Middle frontal gyrus (tissue), 1 donor: Measurements from ENCODE around the gene ICAM4.
"Not testable (repeated sequence)": the region's sequence is repeated elsewhere in the genome, so short reads cannot be mapped to it uniquely, and the experiment has no call there.

ENCODE experiments used
- DNase-seq: peaks from one replicate; pipeline ENCODE4 v3.0.0-alpha.2; 2015; ENCODE audit warnings: low spot score; ENCODE audit errors: extremely low spot score

The ICAM4 gene, protein sequence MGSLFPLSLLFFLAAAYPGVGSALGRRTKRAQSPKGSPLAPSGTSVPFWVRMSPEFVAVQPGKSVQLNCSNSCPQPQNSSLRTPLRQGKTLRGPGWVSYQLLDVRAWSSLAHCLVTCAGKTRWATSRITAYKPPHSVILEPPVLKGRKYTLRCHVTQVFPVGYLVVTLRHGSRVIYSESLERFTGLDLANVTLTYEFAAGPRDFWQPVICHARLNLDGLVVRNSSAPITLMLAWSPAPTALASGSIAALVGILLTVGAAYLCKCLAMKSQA

GRCh38 chr19:10286803-10287737 is at the start of gene ICAM4:
TSS of gene ICAM4 (plus strand) at chr19:10286955. CDS start at chr19:10287013, 58 bp downstream.
- no peak for DNase-seq

DNA sequence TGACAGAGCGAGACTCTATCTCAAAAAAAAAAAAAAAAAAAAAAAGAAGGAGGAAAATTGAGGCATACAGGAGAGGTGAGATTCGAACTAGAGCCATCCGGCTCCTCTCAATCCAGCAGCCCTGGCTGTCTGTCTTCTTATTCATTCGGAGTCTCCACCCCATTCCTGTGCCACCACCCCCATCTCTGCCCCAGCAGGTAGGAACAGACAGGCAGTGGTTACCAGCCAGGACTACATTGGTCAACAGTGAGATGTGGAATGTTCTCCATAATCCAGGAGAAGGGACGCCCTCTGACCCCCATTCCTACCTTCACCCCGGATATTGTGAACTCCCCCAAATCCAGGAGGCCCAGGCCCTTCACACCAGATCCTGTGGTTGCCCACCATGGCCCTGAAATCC is 49.1 kb upstream of the ICAM4 start:
- no peak for DNase-seq

- no peak for DNase-seq
Measured at GRCh38 chr19:10238172-10238783, 48.5 kb upstream of the ICAM4 start.

DNA sequence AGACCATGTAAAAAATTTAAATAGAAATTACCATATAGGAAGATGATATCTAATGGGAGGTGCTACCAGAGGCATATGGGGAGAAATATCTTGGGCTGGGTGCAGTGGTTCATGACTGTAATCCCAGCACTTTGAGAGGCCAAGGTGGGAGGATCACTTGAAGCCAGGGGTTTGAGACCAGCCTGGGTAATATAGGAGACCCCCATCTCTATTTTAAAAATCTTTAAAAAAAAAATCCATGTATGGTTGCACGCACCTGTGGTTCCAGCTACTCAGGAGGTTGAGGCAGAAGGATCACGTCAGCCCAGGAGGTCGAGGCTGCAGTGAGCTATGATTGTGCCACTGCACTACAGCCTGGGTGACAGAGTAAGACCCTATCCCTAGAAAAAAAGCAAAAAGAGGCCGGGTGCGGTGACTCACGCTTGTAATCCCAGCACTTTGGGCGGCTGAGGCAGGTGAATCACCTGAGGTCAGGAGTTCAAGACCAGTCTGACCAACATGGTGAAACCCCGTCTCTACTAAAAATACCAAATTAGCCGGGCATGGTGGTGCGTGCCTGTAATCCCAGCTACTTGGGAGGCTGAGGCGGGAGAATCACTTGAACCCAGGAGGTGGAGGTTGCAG is 44.8 kb upstream of the ICAM4 start:
- not testable (repeated sequence) for DNase-seq

DNA sequence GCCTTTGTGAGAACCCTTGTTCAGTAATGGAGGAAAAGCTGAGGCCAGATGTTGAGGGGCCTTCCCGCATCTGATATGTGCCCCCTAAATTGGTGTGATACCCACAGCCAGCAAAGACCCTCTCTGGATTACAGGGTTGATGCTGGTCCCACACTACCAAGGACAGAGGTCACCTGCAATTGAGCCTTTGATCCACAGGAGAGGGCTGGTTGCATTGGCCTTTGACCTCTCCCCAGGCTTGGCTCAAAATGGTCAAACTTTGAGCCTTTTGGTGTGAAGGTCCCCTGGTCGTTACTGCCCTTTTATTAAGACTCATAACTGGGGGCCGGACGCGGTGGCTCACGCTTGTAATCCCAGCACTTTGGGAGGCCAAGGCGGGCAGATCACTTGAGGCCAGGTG is 43.1 kb upstream of the ICAM4 start:
- DNase-seq = no peak

DNA sequence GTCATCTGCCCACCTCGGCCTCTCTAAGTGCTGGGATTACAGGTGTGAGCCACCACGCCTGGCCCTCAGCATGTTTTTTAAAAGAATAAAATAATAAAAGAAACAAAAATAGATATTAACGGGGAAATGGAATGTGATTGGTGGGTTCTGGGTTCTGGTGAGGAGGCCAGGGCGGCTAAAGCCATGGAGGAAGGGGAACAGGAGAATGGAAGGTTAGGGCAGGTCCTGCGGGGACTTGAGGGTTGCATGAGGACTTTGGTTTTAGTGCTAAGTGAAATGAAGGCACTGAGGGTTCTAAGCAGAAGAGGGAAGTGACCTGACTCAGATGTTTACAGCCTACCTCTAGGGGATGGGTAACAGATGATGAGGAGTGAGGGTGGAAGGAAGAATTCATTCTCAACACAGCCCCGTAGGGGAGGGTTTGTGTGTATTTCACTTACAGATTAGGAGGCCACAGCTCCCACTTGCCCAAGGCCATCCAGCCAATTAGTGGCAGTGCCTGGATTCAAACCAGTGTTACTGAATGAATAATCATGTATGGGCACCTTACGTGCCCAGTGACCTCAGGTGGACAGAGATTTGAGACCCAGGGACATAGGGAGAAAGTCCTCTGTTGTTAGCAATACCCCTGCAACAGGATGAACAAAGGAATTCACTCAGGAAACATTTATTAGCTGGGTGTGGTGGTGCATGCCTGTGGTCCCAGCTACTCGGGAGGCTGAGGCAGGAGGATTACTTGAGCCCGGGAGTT is 41.4 kb upstream of the ICAM4 start:
- no peak for DNase-seq

GRCh38 chr19:10246511-10246910 is 40.2 kb upstream of the ICAM4 start:
- DNase-seq = no peak

DNA sequence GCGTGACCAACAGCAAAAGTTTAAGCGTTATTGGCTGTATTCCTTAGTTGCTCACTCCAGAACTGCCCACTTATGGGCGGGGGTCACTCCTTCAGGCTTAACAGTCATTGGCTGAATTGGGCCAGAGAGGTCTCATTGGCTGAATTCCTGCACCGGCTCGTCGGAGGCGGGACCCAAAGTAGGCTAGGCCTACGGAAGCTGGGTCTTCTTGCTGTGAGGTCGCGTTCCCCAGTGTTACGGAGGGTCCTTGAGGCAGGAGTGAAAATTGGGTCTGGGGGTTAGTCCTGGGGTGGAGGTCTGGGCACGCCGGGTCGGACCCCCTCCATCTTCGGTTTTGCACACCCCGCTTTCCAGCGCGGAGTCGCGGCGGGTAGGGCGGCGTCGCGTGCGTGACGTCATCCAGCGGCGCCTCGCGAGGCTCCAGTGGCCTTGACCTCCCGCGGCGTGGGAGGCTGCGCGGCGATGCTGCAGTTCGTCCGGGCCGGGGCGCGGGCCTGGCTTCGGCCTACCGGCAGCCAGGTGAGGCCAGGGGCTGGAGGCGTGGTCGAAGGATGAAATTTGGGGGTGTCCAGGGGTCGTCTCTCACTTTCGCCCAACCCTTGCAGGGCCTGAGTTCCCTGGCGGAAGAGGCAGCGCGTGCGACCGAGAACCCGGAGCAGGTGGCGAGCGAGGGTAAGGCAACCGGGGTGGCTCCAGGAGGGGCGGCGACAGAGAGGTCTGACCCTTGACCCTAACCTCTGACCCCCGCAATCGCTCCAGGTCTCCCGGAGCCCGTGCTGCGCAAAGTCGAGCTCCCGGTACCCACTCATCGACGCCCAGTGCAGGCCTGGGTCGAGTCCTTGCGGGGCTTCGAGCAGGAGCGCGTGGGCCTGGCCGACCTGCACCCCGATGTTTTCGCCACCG is 34.7 kb upstream of the ICAM4 start, which contains the start of gene MRPL4:
Gene MRPL4, plus strand, starts transcription at position 423 of the 903 bp plus-strand sequence. Its CDS starts 40 bp downstream, at position 463.
- peak; percentile 98 for DNase-seq

DNA sequence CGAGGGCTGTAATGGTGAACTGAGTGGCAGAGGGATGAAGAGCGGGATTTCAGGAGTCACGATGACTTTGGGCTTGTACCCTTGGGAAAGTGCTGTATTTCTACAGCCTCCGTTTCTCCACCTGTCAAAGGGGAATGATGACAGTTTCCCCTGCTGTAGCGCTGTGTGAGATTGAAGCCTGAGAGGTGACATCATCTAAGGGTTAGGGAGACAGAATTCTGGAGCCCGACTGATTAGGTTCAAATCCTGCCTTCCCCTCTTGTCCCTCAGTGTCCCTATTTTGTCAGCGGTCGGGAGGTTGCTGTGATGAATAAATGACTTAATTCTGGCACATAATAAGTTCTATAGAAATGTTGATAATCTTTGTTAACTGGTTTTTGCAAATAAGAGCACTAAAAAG is 34.0 kb upstream of the ICAM4 start:
- no peak for DNase-seq

DNA sequence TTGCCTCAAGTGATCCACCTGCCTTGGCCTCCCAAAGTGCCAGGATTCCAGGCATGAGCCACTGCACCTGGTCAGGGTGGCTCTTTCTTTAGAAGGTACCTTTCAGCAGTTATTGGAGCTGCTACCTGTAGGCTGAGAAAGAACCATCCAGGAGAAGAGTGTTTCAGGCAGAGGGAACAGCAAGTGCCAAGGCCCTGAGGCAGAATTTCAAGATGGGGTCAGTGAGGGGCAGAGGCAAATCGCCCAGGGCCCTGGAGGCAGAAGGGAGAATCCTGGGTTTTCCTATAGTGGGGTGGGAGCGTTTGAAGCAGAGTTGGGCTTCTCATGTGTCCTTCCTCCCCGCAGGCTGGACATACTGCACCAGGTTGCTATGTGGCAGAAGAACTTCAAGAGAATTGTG is 32.5 kb upstream of the ICAM4 start:
- DNase-seq = no peak

DNA sequence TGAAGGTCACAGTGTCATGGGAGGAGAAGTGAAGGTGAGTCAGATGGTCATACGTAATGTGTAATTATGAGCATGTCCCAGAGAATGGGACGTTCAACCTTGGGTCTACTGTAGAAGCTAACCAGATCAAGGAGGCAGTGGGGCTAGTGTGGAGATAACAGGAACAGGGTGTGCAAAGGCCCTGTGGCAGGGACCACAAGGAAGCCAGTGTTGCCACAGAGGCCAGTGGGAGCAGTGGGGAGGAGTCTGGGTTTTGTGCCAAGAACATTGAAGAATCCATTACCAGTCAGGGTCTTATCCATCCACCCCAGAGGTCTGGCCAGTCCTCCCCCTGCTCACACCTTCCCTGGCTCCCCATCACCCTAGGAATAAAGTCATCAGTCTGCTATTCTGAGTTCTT is 31.4 kb upstream of the ICAM4 start:
- no peak for DNase-seq

GRCh38 chr19:10256551-10256950 is 30.2 kb upstream of the ICAM4 start:
- no peak for DNase-seq

DNA sequence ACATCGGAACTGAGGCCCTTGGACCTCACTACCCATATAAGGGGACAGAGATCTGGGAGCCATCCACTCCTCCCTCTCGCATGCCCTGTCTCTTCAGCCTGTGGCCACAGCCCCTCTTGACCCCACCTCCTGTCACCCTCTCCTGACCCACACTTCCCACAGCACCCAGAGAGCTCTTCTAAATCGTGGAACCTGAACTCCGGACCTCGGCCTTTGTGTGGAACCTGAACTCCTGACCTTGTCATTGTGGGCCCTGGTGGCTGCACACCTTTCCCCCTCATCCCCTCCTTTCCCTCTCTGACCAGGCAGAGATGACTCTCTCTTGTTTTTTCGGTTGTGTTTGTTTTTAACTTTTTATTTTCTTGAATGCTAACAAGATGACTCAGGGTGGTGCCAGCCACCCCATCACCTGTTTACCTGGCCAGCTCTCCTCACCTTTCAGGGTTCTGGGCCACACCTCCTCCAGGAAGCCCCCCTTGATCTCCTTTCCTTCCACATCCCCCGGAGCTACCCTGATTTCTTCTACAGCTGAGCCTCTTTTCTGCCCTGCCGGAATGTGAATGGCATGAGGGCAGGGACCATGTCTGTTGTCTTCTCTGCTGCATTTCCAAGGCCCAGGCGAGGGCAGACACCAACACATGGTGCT is 29.7 kb upstream of the ICAM4 start:
- DNase-seq = no peak

DNA sequence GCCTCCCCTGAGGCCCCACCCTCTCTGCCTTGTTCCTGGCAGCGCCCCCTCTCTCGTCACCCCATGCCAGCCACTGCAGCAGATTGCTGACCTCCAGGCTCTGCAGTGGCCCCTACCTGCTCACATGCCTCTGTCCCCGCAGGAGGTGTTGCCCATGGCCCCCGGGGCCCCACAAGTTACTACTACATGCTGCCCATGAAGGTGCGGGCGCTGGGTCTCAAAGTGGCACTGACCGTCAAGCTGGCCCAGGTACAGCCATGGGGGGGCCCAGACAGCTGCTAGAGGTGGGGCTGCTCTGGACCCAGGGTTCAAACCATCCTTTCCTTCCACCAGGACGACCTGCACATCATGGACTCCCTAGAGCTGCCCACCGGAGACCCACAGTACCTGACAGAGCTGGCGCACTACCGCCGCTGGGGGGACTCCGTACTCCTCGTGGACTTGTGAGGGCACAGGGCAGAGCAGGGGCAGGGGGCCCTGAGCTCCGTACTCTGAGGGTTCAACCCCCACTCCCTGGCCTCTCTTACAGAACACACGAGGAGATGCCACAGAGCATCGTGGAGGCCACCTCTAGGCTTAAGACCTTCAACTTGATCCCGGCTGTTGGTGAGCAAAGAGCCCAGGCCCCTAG is 28.6 kb upstream of the ICAM4 start:
- no peak for DNase-seq

DNA sequence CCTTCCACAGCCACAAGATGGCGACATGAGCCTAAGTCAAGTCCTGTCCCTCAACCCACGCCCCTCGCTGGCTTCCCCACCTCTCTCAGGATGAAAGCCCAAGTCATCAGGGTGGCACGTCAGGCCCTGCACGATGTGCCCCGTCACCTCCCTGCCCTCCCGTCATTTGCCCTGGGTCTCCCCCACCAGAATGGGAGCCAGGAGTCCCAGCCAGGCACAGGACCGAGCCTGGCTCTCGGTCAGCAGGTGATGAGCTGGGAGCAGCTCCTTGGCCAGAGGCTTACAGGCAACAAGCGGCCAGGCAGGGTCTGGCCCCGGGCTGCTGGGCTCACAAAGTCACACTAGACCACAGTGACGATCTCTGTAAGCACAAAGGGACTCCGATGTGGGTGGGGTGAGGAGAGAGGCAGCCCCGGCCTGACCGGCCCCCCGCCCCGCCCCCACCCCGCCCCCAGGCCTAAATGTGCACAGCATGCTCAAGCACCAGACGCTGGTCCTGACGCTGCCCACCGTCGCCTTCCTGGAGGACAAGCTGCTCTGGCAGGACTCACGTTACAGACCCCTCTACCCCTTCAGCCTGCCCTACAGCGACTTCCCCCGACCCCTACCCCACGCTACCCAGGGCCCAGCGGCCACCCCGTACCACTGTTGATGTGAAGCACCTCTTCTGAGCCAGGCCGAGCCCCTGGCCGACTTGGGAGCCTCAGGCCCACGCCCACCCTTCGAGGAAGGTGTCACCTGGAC is 27.4 kb upstream of the ICAM4 start:
- peak; percentile 54 for DNase-seq

DNA sequence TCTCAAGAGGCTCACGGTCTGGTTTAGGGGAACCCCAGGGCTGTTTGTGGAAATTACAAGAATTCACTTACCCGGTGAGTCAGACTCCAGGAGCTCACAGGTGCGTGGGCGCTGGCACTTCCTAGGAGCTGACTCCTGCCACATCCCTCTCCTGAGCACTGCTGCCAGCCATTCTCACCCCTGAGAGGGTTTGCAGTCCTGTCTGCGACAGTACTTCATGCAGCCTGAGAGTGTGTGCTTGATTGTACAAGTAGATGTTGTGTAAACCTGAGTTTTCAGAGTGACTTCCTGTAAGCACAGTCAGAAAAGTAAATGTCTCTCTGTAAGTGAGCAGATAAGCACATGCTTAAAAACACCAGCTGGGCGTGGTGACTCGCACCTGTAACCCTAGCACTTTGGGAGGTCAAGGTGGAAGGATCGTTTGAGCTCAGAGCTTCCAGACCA is 26.6 kb upstream of the ICAM4 start:
- no peak for DNase-seq

DNA sequence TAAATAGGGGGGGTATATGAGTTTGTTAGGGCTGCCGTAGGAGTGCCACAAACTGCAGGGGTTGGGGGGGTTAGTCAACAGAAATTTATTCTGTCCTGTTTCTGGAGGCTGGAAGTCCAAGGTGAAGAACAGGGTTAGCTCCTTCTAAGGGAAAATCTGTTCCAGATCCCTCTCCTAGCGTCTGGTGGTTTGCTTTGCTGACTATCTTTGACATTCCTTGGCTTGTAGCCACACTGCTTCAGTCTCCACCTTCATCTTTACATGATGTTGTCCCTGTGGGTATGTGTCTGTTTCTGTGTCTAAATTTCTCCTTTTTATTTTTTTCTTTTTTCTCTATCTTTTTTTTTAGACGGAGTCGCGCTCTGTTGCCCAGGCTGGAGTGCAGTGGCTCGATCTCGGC is 24.0 kb upstream of the ICAM4 start:
- DNase-seq = no peak

GRCh38 chr19:10266706-10267105 is 20.0 kb upstream of the ICAM4 start:
- no peak for DNase-seq
